ENCODE results near the gene RNF214. TPM values are rescaled to one million over a fixed set of nuclear protein-coding genes. Genes with fewer than 3 reads are reported as not detected.
A peak's percentile ranks its signal among the peaks of the same experiment; 100 is the strongest.
"Not testable (repeated sequence)": the region's sequence is repeated elsewhere in the genome, so short reads cannot be mapped to it uniquely, and the experiment has no call there.

RNF214 gene
- total RNA-seq = 10 to 100 TPM; 16.6 to 17.3 TPM

DNA sequence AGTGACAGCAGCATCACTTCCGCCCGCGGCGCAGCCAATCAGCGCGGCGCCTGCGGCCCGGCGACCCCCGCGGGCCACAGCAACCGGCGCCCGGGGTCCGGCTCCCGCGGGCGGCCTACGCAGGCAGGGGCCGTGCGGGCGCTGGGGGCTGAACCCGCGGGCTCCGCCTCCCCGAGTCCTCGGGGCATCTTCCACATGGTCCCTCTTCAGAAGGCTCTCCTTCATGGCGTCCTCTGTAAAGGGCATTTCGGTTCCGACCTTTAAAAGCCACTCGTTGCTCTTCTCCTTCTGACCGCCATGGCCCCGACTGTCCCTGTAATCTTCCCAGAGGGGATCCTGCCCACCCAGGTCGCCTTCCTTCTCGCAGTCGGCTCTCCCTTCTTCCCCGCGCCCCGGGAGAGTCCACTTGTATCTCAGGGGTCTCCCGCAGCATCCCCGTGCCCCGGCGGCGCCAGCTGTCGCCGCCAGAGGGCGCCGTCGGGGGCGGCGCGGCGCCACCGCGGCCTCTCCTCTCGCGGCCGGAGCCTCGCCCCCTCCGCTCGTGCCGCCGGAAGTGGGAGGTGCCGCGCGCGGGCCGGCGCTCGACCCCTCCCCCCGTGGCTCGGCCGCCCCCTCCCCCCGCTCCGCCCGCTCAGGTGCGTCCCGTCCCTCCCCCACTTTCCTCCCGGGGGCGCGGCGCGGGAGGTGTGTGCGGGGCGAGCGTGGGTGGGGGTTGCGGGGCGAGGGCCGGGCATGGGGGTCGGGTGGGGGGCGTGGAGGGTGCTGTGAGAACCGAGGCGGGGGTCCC is at the start of gene RNF214:
RNF214 (plus strand) TSS at position 580 of the 787 bp plus-strand sequence. CDS start 1,602 bp downstream, outside the sequence.
- H3K27ac Mint-ChIP-seq = peak within 1 kb of the TSS; percentile 99
- peak within 1 kb of the TSS; percentile 99 for H3K4me3 Mint-ChIP-seq
- peak; percentile 84 for DNase-seq
- H3K36me3 Mint-ChIP-seq = peaks cover 34% of the 10 kb centered on the region
- H3K4me1 Mint-ChIP-seq = peaks cover 39% of the 10 kb centered on the region
- H3K27me3 Mint-ChIP-seq = no peaks in the 10 kb centered on the region
- no peaks in the 10 kb centered on the region for H3K9me3 Mint-ChIP-seq

DNA sequence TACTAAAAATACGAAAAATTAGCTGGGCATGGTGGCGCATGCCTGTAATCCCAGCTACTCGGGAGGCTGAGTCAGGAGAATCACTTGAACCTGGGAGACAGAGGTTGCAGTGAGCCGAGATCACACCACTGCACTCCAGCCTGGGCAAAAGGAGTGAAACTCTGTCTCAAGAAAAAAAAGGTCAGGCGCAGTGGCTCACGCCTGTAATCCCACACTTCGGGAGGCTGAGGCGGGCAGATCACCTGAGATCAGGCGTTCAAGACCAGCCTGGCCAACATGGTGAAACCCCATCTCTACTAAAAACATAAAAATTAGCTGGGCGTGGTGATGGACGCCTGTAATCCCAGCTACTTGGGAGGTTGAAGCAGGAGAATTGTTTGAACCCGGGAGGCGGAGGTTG is 49.3 kb upstream of the RNF214 start:
- peaks cover 25% of the 10 kb centered on the region for H3K4me1 Mint-ChIP-seq
- not testable (repeated sequence) for H3K36me3 Mint-ChIP-seq, H3K27ac Mint-ChIP-seq, H3K27me3 Mint-ChIP-seq, DNase-seq, H3K4me3 Mint-ChIP-seq, H3K9me3 Mint-ChIP-seq

DNA sequence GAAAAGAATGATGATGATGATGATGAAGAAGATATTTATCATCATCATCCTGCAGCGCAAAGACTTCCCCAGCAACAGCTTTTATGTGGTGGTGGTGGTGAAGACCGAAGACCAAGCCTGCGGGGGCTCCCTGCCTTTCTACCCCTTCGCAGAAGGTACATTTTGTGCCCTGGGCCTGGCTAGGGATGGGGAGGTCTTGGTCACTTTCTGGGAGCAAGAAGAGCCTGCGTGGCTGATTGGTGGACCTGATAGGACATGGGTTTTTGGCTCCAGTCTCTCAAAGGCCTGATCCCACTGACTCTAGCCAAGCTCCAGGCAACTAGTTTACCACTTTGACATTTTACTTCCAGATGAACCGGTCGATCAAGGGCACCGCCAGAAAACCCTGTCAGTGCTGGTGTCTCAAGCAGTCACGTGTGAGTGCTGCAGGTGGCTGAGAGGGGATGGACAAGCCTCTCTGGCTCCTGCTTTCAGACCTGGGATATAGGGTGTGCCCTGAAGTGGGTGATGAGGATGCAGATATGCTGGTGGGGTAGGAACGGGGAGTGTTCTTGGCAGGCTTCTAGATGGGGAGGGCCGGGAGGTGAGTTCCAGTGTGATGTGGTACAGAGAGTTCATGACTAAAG is 48.6 kb upstream of the RNF214 start:
- no peak for DNase-seq
- no peaks in the 10 kb centered on the region for H3K9me3 Mint-ChIP-seq
- no peak overlapping the region for H3K4me3 Mint-ChIP-seq
- no peaks in the 10 kb centered on the region for H3K27me3 Mint-ChIP-seq
- H3K36me3 Mint-ChIP-seq = peaks cover 2% of the 10 kb centered on the region
- H3K27ac Mint-ChIP-seq = no peak overlapping the region
- peaks cover 22% of the 10 kb centered on the region for H3K4me1 Mint-ChIP-seq

DNA sequence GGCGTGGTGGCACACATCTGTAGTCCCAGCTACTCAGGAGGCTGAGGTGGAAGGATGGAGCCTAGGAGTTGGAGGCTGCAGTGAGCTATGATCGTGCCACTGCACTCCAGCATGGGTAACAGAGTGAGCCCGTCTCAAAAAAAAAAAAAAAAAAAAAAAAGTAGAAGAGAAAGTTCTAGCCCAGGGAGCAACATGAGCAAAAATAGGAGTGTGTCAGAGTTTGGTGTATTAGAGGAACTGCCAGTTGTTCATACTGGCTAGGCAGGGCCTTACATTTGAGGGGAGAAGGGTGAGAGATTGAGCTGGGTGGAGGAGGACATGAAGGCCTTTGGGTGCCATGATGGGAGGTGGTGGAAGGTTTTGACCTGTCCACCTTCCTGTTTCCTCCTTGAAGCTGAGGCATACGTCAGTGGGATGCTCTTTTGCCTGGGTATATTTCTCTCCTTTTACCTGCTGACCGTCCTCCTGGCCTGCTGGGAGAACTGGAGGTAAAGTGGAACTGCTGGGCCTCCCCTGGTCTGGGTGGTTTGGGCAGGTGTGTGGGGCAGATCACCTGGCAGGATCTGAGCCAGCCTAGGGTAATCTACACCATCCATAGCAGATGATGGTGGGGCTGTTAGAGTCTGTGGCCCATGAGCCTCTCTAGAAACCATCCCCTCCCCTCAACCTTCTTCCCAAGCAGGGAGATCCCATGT is 46.6 kb upstream of the RNF214 start:
- Mint-ChIP-seq H3K36me3 (peaks cover 2% of the 10 kb centered on the region), H3K27ac (peak overlapping the region; percentile 38), H3K27me3 (no peaks in the 10 kb centered on the region), H3K4me3 (no peak overlapping the region), H3K4me1 (peaks cover 6% of the 10 kb centered on the region), H3K9me3 (no peaks in the 10 kb centered on the region)
- no peak for DNase-seq

DNA sequence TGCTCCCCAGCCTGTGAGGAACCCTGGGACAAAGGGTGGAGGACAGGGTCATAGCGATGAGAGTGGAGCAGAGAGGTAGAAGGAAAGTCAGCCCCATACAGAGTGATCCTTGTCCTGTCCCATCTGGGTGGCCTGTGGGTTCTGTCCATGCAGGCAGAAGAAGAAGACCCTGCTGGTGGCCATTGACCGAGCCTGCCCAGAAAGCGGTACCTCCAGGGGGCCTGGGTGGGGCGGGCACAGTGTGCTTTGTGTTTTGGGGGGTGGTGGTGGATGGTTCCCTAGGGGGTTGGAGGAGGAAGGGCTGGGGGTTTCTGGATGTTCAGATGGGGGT is 46.1 kb upstream of the RNF214 start:
- H3K27ac Mint-ChIP-seq = peak overlapping the region; percentile 38
- H3K9me3 Mint-ChIP-seq = no peaks in the 10 kb centered on the region
- no peaks in the 10 kb centered on the region for H3K27me3 Mint-ChIP-seq
- H3K36me3 Mint-ChIP-seq = peaks cover 2% of the 10 kb centered on the region
- H3K4me1 Mint-ChIP-seq = peaks cover 3% of the 10 kb centered on the region
- H3K4me3 Mint-ChIP-seq = no peak overlapping the region
- no peak for DNase-seq

DNA sequence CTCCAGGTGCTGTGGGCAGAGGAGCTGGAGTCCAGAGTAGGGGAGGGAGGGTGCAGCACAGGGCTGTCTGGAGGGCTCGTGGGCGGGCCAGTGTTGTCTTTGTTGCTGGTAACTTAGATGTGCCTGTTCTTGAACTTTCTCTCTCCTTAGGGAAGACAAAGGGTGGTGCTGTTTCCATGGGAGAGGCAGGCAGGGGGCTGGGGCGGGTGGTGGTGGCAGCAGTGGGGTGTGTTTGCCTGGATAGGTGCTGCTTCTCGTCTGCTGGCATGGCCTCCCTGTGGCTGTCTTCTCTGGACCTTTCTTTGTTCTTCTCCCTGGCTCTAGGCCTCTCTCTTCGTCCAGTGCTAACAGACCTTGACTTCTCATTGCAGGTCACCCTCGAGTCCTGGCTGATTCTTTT is 45.5 kb upstream of the RNF214 start:
- H3K9me3 Mint-ChIP-seq = no peaks in the 10 kb centered on the region
- no peaks in the 10 kb centered on the region for H3K27me3 Mint-ChIP-seq
- no peak for DNase-seq
- peaks cover 2% of the 10 kb centered on the region for H3K36me3 Mint-ChIP-seq
- no peak overlapping the region for H3K27ac Mint-ChIP-seq
- H3K4me1 Mint-ChIP-seq = peaks cover 3% of the 10 kb centered on the region
- no peak overlapping the region for H3K4me3 Mint-ChIP-seq

DNA sequence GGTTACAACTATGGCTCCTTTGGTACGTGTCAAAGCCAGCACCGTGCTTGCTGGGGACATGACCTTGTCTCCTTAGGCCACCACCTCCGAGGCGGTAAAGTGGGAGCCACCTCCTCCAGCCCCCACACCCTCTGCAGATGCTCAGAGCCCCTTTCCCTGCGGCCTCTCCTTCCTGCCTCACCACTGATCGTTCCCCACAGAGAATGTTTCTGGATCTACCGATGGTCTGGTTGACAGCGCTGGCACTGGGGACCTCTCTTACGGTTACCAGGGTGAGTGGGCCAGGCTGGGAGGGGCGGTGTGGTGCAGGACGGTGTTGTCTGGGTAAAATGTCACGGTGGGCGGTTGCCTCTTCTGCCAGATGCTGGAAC is 45.1 kb upstream of the RNF214 start:
- Mint-ChIP-seq H3K27ac (no peak overlapping the region), H3K27me3 (no peaks in the 10 kb centered on the region), H3K4me3 (no peak overlapping the region), H3K9me3 (no peaks in the 10 kb centered on the region), H3K4me1 (peaks cover 3% of the 10 kb centered on the region), H3K36me3 (peaks cover 2% of the 10 kb centered on the region)
- no peak for DNase-seq

DNA sequence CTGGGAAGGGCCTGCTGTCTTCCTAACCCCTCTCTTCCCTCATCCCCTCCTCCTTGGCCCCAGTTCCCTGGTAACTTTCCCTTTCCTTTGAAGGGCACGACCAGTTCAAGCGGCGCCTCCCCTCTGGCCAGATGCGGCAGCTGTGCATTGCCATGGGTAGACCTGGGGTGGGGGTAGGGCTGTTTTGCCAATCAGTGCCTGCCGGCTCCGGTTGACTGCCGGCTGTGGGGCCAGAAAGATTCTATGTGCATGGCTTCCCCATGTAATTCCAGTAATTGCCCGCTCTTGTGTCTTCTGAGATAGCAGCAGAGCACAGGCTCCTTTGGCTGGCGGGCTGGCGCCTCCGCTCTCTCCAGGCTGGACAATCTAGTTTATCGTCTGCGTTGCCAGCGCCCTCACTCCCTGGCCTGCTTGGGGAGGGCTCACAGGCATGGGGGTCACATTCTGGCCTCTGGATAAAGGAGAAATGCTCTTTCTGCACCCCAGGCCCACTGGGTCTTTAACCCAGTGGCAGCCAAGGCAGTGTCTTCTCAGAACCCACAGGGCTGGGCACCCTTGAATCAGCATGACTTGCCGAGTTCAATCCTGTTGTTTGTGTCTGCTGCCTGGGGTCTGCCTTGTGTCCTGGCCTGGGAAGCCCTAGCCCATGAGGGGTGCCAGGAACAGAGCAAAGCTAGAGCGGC is 44.5 kb upstream of the RNF214 start:
- Mint-ChIP-seq H3K9me3 (no peaks in the 10 kb centered on the region), H3K4me1 (peaks cover 3% of the 10 kb centered on the region), H3K27ac (no peak overlapping the region), H3K4me3 (no peak overlapping the region), H3K27me3 (no peaks in the 10 kb centered on the region), H3K36me3 (peaks cover 2% of the 10 kb centered on the region)
- no peak for DNase-seq

DNA sequence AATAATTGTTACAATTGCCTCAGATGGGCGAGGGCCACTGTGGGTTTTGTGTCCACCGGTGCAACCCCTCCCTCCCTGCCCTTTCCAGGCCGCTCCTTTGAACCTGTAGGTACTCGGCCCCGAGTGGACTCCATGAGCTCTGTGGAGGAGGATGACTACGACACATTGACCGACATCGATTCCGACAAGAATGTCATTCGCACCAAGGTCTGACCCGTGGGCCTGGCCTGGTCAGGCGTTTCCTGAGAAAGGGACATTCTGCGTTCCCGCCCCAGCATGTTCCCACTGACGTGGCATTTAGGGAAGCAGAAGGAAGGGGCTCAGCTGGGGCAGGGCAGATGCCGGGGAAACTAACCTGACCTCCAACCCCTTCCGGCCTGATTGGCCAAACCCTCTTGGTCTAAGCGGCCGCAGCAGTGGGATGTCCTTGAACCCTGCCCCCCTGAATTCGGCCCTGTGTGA is 43.8 kb upstream of the RNF214 start:
- DNase-seq = no peak

DNA sequence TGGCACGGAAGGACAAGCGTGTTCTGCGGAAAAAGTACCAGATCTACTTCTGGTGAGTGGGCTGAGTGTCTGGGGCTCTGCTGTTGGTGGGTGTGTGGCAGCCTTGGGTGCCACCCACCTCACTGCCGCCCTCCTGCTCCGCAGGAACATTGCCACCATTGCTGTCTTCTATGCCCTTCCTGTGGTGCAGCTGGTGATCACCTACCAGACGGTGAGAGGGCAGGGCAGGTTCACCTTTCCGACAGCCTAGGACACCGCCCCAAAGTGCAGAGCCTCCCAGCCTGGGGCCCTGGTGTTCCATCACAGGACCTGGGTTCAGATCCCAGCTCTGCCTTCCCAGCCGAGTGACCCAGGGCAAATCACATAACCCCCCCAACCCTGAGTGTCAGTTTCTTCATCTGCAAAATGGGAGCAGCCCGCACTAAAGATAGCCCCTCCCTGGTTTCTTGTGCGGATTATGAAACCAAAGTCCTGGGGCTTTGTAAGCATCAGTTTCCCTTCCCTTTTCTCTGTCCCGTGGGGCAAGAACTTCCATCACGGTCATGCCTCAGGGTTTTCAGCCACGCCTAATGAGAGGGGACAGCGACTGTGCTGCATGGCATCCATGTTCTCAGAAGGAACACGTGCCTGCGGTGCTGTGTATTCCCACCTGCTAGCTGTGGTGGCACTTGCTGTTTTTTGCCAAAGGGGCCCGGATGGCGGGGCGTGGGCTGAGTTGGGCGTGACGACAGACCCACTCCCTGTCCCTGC is 43.1 kb upstream of the RNF214 start:
- Mint-ChIP-seq H3K36me3 (peaks cover 2% of the 10 kb centered on the region), H3K4me1 (peaks cover 3% of the 10 kb centered on the region), H3K4me3 (no peak overlapping the region), H3K27ac (no peak overlapping the region), H3K27me3 (no peaks in the 10 kb centered on the region), H3K9me3 (no peaks in the 10 kb centered on the region)
- no peak for DNase-seq

More for the DNA sequence above, 43.8 kb upstream of the RNF214 start:
- Mint-ChIP-seq H3K9me3 (no peaks in the 10 kb centered on the region), H3K27ac (no peak overlapping the region), H3K4me1 (peaks cover 3% of the 10 kb centered on the region), H3K27me3 (no peaks in the 10 kb centered on the region), H3K36me3 (peaks cover 2% of the 10 kb centered on the region), H3K4me3 (no peak overlapping the region)

DNA sequence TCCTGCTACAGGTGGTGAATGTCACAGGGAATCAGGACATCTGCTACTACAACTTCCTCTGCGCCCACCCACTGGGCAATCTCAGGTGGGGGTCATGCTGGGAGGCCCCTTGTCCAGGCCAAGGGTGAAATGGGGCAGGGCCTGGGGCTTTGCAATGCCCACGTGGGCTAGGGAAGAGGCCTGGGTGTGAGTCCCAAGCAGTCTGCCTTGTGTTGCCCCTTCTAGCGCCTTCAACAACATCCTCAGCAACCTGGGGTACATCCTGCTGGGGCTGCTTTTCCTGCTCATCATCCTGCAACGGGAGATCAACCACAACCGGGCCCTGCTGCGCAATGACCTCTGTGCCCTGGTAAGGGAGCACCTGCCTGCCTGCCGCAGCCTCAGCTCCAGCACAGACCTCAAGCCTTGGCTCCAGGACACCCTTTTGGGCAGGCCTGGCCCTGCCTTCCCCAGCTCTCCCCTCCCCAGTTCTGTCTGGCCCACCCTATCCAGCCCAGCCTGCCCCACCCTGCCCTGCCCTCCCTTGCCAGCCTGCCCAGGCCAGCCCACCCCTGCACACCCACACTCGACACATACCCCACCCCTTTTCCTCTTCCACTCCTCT is 42.4 kb upstream of the RNF214 start:
- DNase-seq = no peak
- H3K4me1 Mint-ChIP-seq = peaks cover 3% of the 10 kb centered on the region

DNA sequence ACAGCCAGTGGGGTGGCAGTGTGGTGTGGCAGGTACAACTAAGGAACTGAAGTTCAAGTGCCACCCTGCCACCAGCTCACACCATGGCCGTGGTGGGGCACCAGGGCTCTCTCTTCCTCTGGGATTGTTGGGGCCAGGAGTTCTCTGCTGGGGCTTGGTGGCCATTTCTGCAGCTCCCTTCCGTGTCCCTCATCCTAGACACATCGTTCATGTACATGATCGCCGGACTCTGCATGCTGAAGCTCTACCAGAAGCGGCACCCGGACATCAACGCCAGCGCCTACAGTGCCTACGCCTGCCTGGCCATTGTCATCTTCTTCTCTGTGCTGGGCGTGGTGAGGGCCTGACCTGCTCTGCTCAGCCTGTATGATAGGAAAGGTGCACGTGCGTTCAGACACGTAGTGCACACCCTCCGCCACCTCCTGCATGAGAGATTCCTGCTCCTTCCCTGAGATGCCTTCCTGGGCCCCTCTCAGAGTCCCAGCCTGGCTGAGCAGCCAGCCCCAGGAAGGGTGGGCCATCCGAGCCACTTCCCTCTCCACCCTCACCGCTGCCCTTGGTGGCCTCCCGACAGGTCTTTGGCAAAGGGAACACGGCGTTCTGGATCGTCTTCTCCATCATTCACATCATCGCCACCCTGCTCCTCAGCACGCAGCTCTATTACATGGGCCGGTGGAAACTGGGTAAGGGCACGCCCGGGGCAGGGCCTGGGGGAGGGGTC is 40.6 kb upstream of the RNF214 start:
- H3K4me1 Mint-ChIP-seq = no peaks in the 10 kb centered on the region
- H3K36me3 Mint-ChIP-seq = peaks cover 6% of the 10 kb centered on the region
- H3K9me3 Mint-ChIP-seq = no peaks in the 10 kb centered on the region
- H3K4me3 Mint-ChIP-seq = no peak overlapping the region
- no peaks in the 10 kb centered on the region for H3K27me3 Mint-ChIP-seq
- no peak for DNase-seq
- H3K27ac Mint-ChIP-seq = no peak overlapping the region

More for the DNA sequence above, 42.4 kb upstream of the RNF214 start:
- Mint-ChIP-seq H3K4me3 (no peak overlapping the region), H3K27ac (no peak overlapping the region), H3K36me3 (peaks cover 3% of the 10 kb centered on the region), H3K9me3 (no peaks in the 10 kb centered on the region), H3K27me3 (no peaks in the 10 kb centered on the region)

DNA sequence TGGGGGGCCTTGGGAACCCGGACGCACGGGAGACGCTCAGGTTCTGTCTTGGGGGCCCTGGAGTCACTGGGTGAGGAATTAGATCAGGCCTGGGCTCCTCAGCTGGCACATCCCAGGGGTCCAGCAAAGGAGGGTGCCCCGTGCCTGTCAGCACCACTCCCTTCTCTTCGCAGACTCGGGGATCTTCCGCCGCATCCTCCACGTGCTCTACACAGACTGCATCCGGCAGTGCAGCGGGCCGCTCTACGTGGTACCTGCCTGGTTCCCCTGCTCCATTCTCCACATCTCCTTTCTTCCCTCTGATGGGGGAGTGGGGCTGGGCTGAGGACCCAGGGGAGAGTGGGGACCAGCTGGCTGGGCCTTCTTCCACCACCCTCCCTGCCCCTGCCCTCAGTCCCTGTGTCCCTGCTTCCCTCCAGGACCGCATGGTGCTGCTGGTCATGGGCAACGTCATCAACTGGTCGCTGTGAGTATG is 40.0 kb upstream of the RNF214 start:
- Mint-ChIP-seq H3K9me3 (no peaks in the 10 kb centered on the region), H3K27me3 (no peaks in the 10 kb centered on the region), H3K36me3 (peaks cover 6% of the 10 kb centered on the region), H3K4me1 (no peaks in the 10 kb centered on the region), H3K27ac (no peak overlapping the region), H3K4me3 (no peak overlapping the region)
- DNase-seq = no peak
